Stimulated activated naive CD8-positive, alpha-beta T cell treated with anti-CD3 and anti-CD28 coated beads, Interleukin-15, Interleukin-2, amounts not matched to agents 100 U/mL and 50 U/mL, for 24 hours (primary cell): ENCODE measurements around the gene GLB1L.
"Not testable (repeated sequence)": the region's sequence is repeated elsewhere in the genome, so short reads cannot be mapped to it uniquely, and the experiment has no call there.

Experiments
- ATAC-seq: fragments of 150-1000 bp; cut with Tn5 transposase; one replicate; pipeline ENCODE4 v1.10.0; 2021
- DNase-seq: peaks from one replicate; pipeline ENCODE4 v3.0.0; 2021

The GLB1L gene

GRCh38 chr2:219207134-219207883 lies 37.9 kb downstream of the GLB1L start:
- ATAC-seq (no peak), DNase-seq (no peak)

DNA sequence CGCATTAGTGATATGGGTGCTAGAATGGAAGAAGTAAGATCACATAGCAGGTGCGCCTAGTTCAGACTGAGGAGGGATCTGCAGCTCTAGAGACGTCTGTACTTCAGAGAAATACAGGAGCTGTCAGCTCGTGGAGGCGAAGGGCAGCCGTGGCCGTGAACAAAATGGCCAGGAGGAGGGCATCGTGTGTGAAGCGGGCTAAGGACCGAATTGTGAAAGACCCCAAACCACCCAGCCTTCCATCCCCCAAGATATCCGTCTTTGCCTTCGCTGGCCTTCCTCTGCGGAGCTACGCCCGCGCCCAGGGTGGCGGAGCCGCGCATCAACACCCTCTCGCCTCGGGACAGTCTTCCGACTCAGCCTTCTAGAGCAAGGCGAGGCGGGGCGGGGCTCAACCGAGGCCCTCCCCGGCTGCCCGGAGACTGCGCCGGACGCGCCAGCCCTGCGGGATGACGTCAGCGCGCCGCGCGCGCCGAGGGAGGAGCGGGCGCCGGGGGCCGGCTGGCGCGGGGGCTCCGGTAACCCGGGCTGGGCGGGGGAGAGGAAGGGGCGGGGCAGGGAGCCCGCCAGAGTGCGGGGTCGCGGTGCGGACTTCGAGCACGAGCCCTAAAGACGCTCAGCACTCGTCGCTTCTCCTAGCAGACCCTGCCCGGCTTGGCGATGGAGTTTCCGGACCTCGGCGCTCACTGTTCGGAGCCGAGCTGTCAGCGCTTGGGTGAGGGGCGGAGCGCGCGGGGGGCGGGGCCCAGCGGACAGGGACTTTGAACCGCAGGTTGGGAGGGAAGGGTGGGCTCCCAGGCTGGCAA lies 38.7 kb downstream of the GLB1L start, which contains the start of gene ZFAND2B:
Gene ZFAND2B (plus strand): TSS at position 455 of the 806 bp plus-strand sequence. CDS start 206 bp downstream, at position 661.
- peak; percentile 97 for ATAC-seq
- peak; percentile 97 for DNase-seq

DNA sequence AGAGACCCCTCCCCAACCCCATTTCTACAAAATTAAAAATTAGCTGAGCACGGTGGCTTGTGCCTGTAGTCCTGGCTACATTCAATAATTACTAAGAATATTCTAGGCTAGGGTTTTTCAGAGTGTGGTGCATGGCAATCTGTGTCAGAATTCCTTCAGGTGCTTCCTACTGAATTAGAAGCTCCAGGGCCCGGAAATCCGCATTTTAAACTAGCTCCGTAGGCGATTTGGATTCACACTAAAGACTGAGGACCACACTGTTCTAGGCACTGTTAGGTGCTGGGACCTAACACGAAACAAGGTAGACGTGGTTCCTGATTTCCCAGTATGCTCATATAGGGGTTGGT lies 39.3 kb downstream of the GLB1L start:
- ATAC-seq (no peak), DNase-seq (no peak)

DNA sequence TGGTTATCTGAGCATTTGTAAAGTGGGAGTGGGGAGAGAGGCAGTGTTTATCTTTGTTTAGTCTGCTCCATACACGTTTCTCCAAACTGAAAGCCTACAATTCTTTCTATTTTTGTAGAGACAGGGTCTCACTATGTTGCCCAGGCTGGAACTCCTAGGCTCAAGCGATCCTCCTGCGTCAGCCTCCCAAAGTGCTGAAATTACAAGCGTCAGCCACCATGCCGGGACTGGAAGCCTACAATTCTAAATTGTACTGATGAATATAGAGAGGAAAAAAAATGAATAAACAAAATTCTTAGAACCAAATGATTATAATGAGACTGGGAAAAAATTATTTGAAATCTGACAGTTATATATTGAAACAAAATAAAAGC lies 40.1 kb downstream of the GLB1L start:
- no peak for ATAC-seq
- no peak for DNase-seq

DNA sequence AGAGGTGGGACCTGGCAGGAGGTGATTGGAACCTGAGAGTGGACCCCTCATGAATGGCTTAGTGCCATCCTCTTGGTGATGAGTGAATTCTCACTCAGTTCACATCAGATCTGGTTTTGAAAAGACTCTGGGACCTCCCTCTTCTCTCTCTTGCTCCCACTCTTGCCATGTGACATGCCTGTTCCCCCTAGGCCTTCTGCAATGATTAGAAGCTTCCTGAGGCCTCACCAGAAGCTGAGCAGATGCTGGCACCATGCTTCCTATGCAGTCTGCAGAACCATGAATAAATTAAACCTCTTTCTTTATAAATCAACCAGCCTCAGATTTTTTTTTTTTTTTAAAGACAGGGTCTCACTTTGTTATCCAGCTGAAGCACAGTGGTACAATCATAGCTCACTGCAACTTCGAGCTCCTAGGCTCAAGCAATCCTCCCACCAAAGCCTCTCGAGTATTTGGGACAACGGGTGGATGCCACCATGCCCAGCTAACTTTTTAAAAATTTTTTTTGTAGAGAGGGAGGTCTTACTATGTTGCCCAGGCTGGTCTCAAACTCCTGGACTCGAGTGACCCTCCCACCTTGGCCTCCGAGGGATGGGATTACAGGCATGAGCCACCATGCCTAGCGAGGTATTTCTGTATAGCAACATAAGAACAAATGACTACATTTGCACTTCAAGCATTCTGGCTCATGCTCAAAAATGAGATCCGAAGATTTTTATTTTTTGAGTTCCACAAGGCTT lies 40.6 kb downstream of the GLB1L start:
- ATAC-seq (no peak), DNase-seq (no peak)

GRCh38 chr2:219201331-219201730 lies 43.9 kb downstream of the GLB1L start:
- DNase-seq, ATAC-seq: not testable (repeated sequence)

GRCh38 chr2:219200502-219201326 lies 44.5 kb downstream of the GLB1L start:
- ATAC-seq, result not testable (repeated sequence)
- peak; percentile 60 for DNase-seq

- ATAC-seq (peak; percentile 74), DNase-seq (no peak)
Measured at GRCh38 chr2:219199470-219200211, 45.6 kb downstream of the GLB1L start.

DNA sequence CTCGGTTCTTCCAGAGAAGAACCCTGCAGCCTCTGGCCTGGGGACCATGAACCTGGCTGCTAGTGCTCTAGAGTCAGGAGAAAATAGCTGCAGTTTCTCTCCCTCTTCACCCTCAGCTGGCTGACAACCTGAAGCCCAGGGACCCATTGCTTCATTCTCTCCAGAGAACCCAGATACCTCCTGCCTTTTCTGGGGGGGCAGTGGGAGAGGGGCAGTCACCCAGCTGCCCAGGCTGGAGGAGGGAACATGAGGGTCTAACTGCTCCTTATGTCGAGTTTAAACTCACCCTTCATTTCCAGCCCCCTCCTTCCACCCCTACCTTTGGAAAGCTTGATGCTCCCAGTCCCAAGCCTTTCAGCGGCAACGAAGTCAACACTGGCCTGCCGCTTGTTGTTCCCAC lies 46.3 kb downstream of the GLB1L start:
- ATAC-seq (no peak), DNase-seq (no peak)

GRCh38 chr2:219197388-219197787 lies 47.9 kb downstream of the GLB1L start:
- ATAC-seq (no peak), DNase-seq (no peak)

DNA sequence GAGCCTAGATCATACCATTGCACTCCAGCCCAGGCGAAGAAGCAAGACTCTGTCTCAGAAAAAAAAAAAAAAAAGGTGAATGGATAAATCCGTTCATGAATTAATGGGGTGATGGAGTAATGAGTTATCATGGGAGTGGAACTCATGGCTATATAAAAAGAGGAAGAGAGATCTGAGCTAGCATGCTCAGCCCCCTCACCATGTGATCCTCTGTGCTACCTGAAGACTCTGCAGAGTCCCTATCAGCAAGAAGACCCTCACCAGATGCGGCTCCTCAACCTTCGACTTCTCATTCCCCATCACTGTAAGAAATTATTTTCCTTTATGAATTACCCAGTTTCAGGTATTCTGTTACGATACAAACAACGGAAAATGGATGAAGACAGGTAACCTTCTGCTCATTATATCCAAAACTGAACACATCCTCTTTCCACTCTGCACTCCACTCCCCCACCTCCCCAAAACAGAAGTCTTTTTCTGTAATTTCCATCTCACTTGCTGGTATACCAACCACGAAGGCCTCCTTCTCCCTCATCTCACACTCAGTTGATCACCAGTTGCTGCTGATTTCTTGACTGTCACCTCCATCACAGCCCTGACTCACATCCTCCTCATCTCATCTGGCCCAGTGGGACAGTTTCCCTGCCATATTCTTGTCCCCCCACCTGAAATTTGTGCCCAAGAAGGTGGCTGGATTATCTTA lies 58.3 kb downstream of the GLB1L start:
- DNase-seq (no peak), ATAC-seq (peak; percentile 87)
